DMS53 (cell line): ENCODE data around the gene ATP6AP1.
"Not testable (repeated sequence)": the region's sequence is repeated elsewhere in the genome, so short reads cannot be mapped to it uniquely, and the experiment has no call there.

Source experiments
- DNase-seq: peaks from one replicate; lab custom pipeline; 2025; lab: John Stamatoyannopoulos, UW

Gene ATP6AP1

DNA sequence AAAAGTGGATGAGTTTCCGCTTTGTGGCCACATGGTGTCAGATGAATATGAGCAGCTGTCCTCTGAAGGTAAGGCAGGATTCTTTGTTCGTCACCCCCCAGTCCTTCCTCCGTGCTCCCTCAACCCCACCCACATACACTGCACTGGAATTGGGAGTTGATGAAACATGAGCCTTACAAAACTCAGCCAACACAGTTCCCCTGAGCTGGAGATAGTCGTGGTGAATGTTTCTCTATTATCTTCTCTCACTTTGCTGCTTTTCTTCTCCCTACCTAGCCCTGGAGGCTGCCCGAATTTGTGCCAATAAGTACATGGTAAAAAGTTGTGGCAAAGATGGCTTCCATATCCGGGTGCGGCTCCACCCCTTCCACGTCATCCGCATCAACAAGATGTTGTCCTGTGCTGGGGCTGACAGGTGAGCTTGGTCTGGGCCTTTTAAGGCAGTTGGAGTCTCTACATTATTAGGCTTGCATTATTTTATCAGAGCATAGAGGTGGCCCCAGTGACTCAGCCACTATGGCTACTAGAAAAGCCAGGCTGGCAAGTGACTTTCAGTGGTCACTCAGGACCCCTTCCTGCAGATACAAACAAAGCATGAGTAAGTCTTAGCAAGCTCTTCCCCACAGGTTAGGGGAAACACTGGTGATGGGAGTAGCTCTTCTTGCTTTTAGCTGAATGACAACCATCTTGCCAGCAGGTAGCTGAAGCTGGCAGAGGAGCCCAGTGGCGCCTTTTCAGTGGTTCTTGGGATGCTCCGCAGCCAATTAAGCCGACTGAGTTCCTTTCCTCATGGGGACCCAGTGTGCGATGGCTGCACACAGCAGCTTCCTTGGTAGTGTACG is 28.7 kb upstream of the ATP6AP1 start:
- peak; percentile 38 for DNase-seq

DNA sequence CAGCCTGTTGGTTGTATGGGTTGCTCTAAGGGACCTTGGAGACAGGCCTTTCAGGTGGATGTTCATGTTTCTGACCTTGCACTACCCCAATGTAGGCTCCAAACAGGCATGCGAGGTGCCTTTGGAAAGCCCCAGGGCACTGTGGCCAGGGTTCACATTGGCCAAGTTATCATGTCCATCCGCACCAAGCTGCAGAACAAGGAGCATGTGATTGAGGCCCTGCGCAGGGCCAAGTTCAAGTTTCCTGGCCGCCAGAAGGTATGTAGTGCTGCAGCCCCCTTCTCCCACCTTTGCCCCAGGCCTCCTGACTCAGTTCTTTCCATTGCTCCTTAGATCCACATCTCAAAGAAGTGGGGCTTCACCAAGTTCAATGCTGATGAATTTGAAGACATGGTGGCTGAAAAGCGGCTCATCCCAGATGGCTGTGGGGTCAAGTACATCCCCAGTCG is 28.1 kb upstream of the ATP6AP1 start:
- not testable (repeated sequence) for DNase-seq

DNA sequence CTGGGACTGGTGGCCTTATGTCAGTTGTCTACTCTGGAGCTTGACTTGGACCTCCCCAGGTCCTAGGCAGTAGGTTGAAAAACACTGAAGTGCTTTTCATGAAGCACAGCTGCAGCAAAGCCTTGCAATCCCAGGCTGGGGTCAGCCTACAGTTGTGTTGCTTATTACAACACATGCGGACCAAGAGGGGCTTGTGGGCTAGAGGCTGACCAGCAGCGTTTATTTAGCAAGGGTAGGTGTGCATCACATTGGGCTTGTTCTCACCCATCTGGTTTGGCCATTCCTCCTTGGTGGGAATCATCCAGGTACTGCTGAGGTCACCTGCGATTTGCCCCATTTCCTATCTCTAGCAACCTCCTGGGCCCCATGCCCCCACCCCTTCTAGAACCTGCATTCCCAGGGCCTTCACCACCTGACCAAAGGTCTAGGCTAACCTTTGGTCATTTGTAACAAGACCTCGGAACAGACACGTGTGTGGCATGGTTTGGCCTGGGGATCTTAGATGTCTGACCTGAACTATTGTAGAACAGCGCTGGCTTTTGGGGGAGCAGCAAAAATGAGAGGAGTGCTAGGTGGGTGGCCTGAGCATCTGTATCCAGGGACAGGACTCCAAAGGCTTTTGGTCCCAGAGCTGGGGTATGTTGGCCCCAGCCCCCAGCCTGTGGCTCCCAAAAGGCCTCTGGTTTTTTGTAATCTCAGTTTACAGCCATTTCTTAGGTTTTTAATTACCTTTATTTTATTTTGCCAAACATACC is 27.3 kb upstream of the ATP6AP1 start:
- peak; percentile 82 for DNase-seq

DNA sequence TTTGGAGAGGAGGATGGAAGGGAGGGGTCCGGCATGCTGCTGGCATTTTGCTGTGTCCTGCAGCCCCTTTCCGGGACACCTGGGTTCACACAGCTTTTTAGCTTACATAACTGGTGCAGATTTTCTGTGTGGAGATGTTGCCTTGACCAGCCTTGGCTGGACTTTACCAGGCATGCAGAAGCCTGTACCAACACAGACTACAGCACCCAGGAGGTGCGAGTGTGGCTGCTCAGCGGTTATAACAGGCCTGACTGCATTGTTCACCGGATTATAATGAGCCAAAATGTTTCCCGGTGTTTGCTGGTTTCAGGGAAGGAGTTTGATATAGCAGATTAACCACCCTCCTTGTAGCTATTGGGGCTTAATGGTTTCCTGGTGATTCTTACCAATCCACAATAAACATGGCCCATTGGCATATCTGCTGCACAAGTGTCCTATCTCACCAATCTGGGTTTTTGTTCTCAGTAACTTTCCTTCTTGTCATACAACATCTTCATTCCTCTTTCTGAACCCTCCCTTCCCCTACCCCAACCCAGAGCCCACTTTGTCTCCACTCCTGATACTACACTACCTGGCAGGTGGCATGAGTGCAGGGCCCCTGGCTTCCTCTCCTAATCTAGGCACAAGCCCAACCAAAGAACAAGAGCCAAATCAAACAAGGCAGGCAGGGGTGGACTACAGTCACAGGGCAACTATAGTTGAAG is 26.4 kb upstream of the ATP6AP1 start:
- DNase-seq: peak; percentile 63

DNA sequence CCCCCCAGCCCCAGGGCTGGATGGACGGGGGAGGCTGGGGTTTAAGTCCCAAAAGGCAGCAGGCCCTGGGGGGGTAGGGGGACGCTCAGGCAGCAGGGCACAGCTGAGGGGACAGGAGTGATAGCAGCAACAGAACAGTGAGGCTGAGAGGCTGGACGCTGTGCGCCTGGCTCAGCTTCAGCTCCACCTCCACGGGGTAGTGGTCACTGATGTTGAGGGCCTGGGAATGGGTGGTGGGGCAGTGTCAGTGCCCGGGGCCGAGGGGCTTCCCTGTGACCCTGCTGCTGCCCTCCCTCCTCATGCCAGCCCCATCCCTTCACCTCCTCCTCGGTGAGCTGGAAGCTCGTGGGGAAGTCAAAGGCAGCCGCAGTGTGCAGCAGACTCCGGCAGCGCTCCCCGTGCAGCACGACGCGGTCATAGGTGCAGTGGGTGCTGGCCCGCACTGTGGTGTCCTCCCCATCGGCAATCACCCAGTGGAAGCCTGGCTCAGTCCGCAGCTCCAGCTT is 25.8 kb upstream of the ATP6AP1 start:
- no peak for DNase-seq

DNA sequence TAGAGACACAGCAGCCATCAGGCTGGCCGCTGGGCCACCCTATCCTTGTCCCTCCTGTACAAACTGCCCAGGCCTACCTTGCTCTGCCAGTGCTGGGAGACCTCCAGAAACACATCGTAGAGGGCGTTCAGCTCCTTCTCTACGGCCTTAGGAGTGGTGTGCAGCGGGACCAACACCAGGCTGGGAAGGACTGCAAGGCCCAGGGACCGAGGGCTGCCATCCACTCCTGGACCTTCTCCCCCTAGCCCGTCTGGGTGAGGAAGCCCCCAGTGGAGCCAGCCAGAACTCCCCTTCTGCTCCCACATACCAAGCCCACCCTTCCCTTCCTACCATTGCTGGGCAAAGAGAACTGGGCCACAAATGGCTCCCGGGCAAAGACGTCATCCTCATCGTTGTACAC is 25.3 kb upstream of the ATP6AP1 start:
- DNase-seq: no peak

DNA sequence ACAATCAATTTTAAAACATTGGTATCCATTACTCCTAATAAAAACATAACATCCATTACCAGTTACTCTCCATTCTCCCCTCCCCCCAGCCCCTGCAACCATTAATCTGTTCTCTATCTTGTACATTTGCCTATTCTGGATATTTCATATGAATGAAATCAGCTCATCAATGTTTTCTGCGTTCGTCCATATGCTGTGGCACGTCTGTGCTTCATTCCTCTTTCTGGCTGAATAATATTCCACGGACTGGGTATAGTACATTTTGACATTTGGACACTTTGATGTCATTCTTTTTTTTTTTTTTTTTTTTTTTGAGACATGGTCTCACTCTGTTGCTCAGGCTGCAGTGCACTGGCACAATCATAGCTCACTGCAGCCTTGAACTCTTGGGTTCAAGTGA is 24.6 kb upstream of the ATP6AP1 start:
- no peak for DNase-seq

DNA sequence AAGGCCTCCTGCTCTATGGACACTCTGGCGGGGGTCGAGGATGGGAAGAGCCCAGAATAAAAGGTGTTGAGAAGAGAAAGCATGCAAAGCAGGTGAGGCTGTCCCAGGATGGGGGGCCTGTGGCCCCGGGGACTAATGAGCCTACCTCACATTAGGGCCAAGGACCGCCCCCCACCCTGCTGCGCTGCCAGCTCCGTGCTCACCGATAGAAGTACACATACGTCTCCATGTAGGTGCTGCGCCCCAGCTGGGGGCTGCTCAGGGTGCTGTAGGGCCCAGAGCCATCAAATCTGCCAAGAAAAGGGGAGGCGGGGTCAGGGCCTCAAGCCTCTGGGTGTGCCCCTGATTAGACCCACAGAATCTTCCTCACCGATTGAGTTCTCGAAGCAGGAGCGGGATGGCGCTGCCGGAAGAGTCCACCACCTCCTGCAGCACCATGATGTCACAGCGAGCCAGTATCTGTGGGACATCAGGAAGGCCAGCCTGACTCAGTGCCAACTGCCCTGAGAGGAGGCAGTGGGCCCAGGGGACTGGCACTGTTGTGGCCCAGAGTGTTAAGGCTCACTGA is 23.8 kb upstream of the ATP6AP1 start:
- DNase-seq: no peak

DNA sequence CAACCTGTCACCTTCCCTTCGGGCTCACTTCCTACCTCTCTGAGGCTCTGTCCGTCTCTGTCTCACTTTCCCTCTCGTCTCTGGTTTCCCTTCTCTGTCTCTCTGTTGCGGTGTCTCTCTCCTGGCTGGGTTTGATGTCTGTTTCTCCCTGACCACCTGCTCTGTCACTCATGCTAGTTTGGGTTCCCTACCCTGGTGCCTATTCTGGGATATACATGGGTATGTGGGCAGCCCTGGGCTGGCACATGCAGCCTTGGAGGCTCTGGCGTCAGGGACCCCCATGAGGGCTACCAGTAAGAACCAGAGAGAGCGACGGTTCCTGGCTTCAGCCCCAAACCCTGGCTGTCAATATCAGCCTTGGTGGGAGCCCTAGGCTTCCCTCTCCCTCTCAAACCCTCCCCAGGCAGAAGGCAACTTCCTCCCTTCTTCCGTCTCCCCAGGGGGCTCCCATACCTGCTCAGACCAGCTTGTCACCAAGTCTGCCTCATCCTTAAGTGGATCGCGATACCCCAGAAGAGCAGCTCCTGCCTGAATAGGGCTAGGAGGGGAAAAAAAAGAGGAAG is 19.7 kb upstream of the ATP6AP1 start:
- no peak for DNase-seq

DNA sequence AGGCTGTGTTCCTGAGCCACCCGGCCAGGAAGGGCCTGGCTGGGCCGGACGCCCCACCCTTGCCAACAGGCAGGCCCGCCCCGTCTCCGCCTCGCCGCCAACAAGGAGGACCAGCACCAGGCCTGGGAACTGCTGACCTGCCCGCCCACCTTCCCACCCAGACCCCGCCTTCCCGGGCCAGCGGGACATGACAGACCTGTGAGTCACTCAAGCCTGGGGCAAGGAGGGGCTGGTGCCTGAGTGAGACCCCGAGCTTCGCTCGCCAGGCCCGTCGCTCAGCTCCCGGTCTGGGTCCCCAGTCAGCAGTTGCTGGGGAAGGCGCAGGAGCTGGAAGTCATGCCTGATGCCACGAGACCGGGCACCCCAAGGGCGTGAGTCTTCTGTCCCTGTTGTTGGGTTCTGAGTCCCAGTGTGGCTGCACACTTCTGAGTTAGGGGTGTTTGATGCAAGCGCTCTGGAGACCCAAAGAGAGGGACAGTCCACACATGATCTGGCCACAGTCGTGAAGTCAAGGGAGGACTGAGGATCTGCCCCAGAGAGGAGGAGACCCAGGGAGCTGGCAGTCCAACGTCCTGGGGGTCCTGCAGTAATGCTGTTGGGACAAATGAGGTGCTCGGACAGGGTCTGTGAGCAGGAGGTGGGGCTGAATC is 19.1 kb upstream of the ATP6AP1 start, which contains the start of gene DNASE1L1:
Gene DNASE1L1, minus strand, starts transcription at position 33 of the 650 bp plus-strand sequence. CDS start 3,686 bp downstream, outside the sequence.
- DNase-seq: no peak

DNA sequence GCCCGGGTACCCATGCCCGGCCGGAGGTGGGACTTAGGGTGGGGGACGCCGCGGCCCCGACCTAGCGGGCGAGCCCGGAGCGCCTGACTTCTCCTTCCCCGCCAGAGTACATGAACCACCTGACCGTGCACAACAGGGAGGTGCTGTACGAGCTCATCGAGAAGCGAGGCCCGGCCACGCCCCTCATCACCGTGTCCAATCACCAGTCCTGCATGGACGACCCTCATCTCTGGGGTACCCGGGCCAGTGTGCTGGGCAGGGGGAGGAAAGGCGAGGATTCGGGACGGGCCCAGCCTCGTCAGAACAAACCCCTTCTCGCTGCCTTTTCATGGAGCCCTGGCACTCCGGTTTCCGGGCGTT is 16.5 kb upstream of the ATP6AP1 start:
- peak; percentile 77 for DNase-seq

DNA sequence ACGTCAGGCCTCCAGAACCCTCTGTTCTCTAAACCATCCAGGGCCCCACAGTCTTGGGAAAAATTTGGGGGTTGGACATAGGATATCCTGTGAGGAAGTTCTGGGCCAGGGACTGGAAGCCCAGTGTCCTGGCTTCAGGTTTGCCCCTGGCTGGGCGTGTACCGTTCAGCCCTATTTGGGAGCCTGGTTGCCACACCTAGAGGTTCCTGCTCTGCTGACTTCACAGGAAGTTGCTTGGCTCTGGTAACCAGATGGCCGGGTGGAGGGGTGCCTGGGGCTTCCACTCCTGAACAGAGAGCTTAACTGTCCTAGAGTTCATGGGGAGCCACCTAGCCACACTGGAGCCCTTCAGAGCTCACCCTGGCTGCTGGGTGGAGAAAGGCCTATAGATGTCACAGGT is 16.0 kb upstream of the ATP6AP1 start:
- no peak for DNase-seq

DNA sequence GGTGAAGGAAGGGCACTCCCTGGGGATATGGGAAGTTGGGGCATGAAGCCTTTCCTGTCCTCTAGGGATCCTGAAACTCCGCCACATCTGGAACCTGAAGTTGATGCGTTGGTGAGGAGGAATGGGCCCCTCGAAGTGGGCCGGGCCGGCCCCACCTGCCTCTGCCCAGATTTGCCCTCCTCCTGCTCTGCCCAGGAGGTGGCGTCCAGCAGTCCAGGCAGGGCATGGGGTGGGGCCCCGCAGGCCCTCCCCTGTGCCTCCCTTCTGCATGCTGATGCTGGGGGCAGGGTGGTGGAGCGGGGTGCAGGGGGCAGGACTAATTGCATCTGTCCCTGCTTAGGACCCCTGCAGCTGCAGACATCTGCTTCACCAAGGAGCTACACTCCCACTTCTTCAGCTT is 15.3 kb upstream of the ATP6AP1 start:
- DNase-seq: no peak

DNA sequence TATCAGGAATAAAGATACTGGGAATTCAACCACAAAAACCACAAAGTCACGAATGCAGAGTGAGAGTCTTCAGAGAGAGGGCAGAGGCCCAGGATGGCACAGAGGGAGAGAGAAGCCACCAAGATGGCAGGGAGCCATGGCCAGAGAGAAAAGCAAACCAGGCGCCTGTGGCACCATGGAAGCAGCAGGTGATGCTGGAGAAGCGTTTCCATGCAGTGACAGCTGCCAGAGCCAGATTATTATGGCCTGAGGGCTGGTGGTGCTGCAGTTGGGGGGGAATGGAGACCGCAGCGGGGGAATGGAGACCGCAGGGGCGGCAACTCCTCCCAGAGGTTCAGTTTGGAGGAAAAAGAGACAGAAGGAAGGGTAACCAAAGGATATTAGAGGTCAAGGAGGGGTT is 11.3 kb upstream of the ATP6AP1 start:
- no peak for DNase-seq

DNA sequence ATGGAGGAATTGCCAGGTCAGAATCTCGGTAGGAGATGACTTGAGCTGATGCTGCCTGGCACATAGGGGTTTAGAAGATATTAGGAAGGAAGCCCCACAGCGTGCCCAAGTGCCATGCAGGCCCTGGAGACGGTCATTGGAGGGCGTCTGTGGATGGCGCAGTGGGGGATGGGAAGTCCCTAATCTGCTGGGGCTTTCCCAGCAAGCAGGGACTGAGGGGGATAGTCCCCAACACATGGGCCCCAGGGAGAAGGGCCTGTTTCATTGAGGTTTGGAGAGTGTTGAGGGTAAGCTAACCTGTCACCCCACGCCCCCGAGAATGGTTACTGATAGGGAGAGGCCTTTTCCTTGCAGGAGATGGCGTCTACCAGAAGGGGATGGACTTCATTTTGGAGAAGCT is 9.3 kb upstream of the ATP6AP1 start:
- no peak for DNase-seq

DNA sequence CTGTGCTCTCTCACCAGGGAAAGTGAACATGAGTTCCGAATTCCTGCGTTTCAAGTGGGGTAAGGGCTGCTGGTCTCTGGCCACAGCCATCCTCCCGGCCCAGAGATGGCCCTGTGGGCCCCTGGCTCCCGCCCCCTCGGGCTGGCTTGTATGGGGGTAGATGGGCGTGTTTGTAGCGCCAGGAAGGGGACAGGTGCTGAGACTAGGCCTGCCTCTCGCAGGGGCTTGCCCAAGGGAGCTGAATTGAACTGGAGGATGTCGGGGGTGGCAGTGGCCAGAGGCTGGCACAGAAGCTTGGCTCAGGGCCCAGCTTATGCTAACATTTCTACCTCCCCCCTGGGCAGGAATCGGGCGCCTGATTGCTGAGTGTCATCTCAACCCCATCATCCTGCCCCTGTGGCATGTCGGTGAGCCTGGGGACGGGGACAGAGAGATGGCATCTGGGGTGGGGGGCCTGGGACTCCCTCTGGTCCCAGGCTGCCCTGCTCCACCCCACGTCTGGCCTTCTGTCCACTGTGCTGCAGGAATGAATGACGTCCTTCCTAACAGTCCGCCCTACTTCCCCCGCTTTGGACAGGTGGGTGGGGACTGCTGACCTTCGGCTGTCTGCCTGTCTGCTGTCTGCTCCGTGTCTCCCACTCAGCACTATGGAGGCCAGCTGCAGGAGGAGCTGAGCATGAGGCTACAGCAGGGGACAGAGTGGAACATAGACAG is 8.6 kb upstream of the ATP6AP1 start:
- no peak for DNase-seq

DNA sequence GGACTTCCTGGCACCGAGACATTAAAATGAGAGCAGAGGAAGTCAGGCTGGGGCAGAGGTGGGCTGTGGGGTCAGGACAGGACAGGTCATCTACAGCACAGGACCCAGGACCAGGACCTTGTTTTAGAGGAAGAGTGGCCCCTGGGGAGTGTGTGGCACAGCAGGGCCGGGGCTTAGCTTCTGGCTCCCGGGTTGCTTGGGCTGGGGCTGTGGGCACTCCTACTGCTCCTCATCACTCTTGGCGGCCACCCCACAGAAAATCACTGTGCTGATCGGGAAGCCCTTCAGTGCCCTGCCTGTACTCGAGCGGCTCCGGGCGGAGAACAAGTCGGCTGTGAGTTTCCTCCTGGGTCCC is 8.1 kb upstream of the ATP6AP1 start:
- DNase-seq: no peak

DNA sequence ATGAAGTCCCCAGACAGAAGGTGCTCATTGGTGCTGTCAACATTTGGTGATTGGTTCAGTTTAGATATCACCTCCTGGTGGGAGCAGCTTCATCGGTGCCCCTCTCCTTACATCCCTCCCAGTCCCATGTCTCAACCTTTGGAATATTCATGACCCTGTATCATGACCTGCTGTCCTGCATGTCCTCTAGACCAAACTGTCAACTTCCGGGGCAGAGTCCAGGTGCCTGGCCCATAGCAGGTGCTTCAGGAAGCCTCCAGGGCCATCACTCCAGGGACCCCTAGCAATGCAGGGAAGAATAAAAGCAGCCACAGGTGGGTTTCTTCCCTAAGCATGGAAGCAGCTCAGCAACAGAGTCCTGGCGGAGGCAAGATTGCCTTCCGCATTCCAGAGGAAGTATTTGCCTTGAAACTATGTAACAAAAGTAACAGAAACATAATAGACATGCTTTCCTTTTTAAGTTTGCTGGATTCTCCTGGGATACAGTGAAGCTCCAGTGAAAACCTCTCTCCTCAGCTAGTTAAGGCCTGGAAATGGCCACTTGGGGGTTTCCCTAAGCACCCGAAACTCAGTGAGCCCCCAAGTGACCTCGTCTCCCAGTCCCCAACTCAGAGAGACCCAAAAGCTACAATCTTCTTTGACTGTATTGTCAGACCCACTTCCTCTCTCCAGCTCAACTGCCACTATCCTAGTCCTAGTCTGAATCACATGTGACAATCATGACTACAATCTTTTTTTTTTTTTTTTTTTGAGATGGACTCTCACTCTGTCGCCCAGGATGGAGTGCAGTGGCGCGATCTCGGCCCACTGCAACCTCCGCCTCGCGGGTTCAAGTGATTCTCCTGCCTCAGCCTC is 1.3 kb upstream of the ATP6AP1 start:
- DNase-seq: no peak

DNA sequence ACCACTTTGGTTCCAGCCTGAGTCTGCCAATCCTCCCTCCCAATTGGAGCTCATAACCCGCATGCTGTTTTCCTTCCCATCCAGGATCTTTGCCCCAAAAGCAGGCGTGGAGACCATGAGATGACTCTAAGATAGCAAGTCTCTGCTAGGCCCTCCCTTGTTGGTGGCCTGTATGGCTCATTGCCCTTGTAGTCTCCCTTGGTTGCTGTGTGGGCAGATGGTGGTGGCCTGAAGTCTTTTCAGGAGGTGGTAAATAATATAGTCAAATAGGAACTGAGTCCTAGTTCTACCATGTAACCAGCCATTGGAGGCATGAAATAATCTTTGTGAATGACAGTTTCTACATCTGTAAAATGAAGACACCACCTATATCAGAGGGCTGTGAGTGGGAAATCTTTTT is 1.2 kb downstream of the ATP6AP1 start:
- no peak for DNase-seq

DNA sequence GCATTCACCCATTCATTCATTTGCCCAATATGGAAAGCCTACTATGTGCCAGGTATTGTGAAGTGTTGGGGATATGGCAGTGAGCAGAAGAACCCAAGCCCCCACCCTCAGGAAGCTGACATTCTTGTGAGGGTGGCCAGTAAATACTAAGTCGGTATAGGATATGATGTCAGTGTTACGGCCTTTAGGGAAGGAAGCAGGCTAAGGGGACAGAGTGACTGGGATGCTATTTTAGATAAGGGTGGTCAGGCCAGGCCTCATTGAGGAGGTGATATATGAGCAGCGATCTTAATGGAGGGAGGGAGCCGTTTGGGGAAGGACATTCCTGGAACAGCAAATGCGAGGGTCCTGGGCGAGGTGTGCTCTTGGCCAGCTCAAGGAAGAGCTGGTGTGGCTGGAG is 2.0 kb downstream of the ATP6AP1 start:
- no peak for DNase-seq
